Measurements from ENCODE around the gene RNF138.

DNA sequence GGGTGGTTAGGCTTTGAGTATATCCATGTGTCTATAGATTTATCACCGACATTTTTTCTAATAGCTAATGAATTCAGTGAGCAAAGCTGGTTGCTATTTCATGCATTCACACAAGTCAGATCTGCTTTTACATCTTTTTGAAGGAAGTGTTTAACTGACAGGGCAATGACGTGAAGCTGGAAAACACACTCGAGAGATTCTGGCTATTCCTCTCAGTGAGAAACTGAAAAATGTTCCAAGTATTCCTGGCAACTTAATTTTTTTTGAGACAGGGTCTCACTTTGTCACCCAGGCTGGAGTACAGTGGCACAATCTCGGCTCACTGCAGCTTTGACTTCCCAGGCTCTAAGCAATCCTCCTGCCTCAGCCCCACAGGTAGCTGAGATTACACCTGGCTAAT, 21.2 kb downstream of the RNF138 start:
- TF ChIP-seq, protein P1, sequence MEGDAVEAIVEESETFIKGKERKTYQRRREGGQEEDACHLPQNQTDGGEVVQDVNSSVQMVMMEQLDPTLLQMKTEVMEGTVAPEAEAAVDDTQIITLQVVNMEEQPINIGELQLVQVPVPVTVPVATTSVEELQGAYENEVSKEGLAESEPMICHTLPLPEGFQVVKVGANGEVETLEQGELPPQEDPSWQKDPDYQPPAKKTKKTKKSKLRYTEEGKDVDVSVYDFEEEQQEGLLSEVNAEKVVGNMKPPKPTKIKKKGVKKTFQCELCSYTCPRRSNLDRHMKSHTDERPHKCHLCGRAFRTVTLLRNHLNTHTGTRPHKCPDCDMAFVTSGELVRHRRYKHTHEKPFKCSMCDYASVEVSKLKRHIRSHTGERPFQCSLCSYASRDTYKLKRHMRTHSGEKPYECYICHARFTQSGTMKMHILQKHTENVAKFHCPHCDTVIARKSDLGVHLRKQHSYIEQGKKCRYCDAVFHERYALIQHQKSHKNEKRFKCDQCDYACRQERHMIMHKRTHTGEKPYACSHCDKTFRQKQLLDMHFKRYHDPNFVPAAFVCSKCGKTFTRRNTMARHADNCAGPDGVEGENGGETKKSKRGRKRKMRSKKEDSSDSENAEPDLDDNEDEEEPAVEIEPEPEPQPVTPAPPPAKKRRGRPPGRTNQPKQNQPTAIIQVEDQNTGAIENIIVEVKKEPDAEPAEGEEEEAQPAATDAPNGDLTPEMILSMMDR (IDR thresholded peaks at IDR 0.05), result no peak
- TF ChIP-seq POLR2A (IDR thresholded peaks at IDR 0.05), result no peak

Measured in upper lobe of left lung (tissue), 4 donors.